Panc1 (cell line): ENCODE results near the gene MAGI1.

Experiments
- POLR2AphosphoS5 ChIP-seq: IDR thresholded peaks from 2 replicates; pipeline ENCODE4 v1.6.1; 2012; ENCODE audit warnings: mild to moderate bottlenecking, low read depth, low read length, moderate library complexity
- SIN3A ChIP-seq: IDR thresholded peaks from 2 replicates; pipeline ENCODE4 v1.6.1; 2012; ENCODE audit warnings: low read depth, mild to moderate bottlenecking, low read length, moderate library complexity, borderline replicate concordance; ENCODE audit not compliant: insufficient read depth
- TF ChIP-seq, protein P1 (sequence below): fragments of 450-650 bp; IDR thresholded peaks from 2 replicates; pipeline ENCODE4 v1.5.1; 2017; ENCODE audit warnings: mild to moderate bottlenecking

DNA sequence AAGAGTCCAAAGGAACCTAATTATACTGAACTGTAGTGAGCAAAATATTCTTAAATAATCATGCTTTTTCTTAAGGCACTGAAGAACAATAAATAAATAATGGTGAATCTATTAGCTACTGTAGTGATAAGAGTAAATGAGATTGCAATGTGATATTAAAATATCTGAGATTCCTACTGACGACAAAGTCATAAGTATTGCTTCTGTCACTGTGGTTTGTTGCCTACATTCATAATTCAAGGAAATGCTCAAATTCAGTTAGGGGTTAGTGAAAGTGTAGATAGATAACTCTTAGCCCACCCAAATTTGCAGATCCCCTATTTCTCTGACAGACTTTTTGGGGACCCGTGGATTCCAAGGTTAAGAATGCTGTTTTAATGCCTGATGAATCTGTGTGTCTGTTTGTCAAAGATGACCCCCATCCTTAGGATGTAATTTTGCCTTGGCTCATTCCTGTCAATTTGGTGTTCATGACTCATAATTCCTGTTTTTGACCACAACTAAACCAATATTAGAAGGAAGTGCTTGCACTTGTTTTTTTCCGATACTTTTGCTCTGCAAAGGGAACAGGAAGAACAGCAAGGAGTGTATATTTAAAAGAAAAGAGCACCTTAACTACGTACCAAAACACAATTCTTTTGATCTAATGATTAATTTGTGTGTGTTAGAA lies 86.7 kb downstream of the MAGI1 start:
- TF ChIP-seq, protein P1, sequence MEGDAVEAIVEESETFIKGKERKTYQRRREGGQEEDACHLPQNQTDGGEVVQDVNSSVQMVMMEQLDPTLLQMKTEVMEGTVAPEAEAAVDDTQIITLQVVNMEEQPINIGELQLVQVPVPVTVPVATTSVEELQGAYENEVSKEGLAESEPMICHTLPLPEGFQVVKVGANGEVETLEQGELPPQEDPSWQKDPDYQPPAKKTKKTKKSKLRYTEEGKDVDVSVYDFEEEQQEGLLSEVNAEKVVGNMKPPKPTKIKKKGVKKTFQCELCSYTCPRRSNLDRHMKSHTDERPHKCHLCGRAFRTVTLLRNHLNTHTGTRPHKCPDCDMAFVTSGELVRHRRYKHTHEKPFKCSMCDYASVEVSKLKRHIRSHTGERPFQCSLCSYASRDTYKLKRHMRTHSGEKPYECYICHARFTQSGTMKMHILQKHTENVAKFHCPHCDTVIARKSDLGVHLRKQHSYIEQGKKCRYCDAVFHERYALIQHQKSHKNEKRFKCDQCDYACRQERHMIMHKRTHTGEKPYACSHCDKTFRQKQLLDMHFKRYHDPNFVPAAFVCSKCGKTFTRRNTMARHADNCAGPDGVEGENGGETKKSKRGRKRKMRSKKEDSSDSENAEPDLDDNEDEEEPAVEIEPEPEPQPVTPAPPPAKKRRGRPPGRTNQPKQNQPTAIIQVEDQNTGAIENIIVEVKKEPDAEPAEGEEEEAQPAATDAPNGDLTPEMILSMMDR = no peak
- TF ChIP-seq POLR2AphosphoS5 (no peak), SIN3A (no peak)
